ENCODE data around the gene SH3TC2.

Gene SH3TC2

GRCh38 chr5:148996270-148996669 is 66.6 kb downstream of the SH3TC2 start:
- TF ChIP-seq CTCF (IDR thresholded peaks at IDR 0.05; ENCODE audit: extremely low read depth, insufficient read depth, missing control alignments) = no peak
- DNase-seq (ENCODE audit: low spot score) = no peak
- in situ Hi-C loops (cut with MboI; ENCODE audit: low pct_unique_long_range_greater_than_20kb, low sequenced_read_pairs, unreplicated experiment) = no loop called here

GRCh38 chr5:148995791-148996190 is 67.1 kb downstream of the SH3TC2 start:
- TF ChIP-seq CTCF (IDR thresholded peaks at IDR 0.05; ENCODE audit: extremely low read depth, insufficient read depth, missing control alignments) = no peak
- in situ Hi-C loops (cut with MboI; ENCODE audit: low pct_unique_long_range_greater_than_20kb, low sequenced_read_pairs, unreplicated experiment) = no loop called here
- DNase-seq (ENCODE audit: low spot score) = no peak

- no peak for TF ChIP-seq CTCF (IDR thresholded peaks at IDR 0.05; ENCODE audit: extremely low read depth, insufficient read depth, missing control alignments)
- DNase-seq (ENCODE audit: low spot score) = no peak
- in situ Hi-C loops (cut with MboI; ENCODE audit: low pct_unique_long_range_greater_than_20kb, low sequenced_read_pairs, unreplicated experiment) = no loop called here
Observed at GRCh38 chr5:148993283-148993936, 69.5 kb downstream of the SH3TC2 start.

GRCh38 chr5:148992265-148992664 is 70.6 kb downstream of the SH3TC2 start:
- in situ Hi-C loops (cut with MboI; ENCODE audit: low pct_unique_long_range_greater_than_20kb, low sequenced_read_pairs, unreplicated experiment) = no loop called here
- no peak for TF ChIP-seq CTCF (IDR thresholded peaks at IDR 0.05; ENCODE audit: extremely low read depth, insufficient read depth, missing control alignments)

GRCh38 chr5:148991566-148991965 is 71.3 kb downstream of the SH3TC2 start:
- in situ Hi-C loops (cut with MboI; ENCODE audit: low pct_unique_long_range_greater_than_20kb, low sequenced_read_pairs, unreplicated experiment) = no loop called here
- no peak for TF ChIP-seq CTCF (IDR thresholded peaks at IDR 0.05; ENCODE audit: extremely low read depth, insufficient read depth, missing control alignments)
- DNase-seq (ENCODE audit: low spot score) = no peak

More at GRCh38 chr5:148992265-148992664, 70.6 kb downstream of the SH3TC2 start:
- DNase-seq (ENCODE audit: low spot score) = no peak

- in situ Hi-C loops (cut with MboI; ENCODE audit: low pct_unique_long_range_greater_than_20kb, low sequenced_read_pairs, unreplicated experiment) = no loop called here
- DNase-seq (ENCODE audit: low spot score) = no peak
- TF ChIP-seq CTCF (IDR thresholded peaks at IDR 0.05; ENCODE audit: extremely low read depth, insufficient read depth, missing control alignments) = no peak
Observed at GRCh38 chr5:148990817-148991216, 72.0 kb downstream of the SH3TC2 start.
